WTC11 (cell line): Measurements from ENCODE around the gene SETD1B.

Experiments used
- ATF3 ChIP-seq: sonication (generic); formaldehyde crosslinking; conservative IDR thresholded peaks from 2 replicates; pipeline ENCODE4 v1.8.1; 2022; ENCODE audit warnings: mild to moderate bottlenecking, missing genetic modification reagents
- CTCF ChIP-seq: fragments of 200-600 bp; IDR thresholded peaks from 2 replicates; pipeline ENCODE4 v1.8.0; 2022; ENCODE audit warnings: antibody characterized with exemption
- IRF2 ChIP-seq: sonication (generic); formaldehyde crosslinking; IDR thresholded peaks from 2 replicates; pipeline ENCODE4 v1.8.0; 2022; ENCODE audit warnings: low read depth, missing genetic modification reagents, borderline replicate concordance
- JUN ChIP-seq: sonication (generic); formaldehyde crosslinking; IDR thresholded peaks from 2 replicates; pipeline ENCODE4 v1.8.0; 2023; ENCODE audit warnings: mild to moderate bottlenecking, missing genetic modification reagents
- SP1 ChIP-seq: sonication (generic); formaldehyde crosslinking; conservative IDR thresholded peaks from 2 replicates; pipeline ENCODE4 v1.8.1; 2022; ENCODE audit warnings: missing genetic modification reagents

GRCh38 chr12:121797937-121798786 is 5.6 kb upstream of the SETD1B start:
- TF ChIP-seq CTCF: no peak
- no peak for TF ChIP-seq IRF2
- no peak for TF ChIP-seq ATF3 (CRISPR knock-in tag)
- TF ChIP-seq SP1 (CRISPR knock-in tag): no peak
- no peak for TF ChIP-seq JUN (CRISPR knock-in tag)
